Measurements from ENCODE around the gene TRABD2A.
"Not testable (repeated sequence)": the region's sequence is repeated elsewhere in the genome, so short reads cannot be mapped to it uniquely, and the experiment has no call there.

Gene TRABD2A

DNA sequence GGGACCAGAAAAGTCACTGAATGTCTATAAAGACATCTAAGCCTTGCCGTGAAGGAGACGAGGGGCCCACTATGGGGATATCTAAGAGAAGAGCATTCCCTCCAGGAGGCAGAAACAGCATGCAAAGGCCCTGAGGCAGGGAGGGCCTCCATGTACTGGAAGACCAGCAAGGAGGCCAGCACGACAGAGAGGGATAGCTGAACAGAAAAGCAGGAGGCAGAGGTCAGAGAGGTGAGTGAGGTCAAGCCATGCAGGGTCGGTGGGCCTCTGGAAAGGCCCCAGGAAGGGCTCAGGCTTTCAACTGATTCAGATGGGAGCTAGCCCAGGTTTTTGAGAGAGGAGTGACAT, 5.7 kb downstream of the TRABD2A start:
- Histone ChIP-seq H3K27ac (ENCODE audit: low read length) (no peak overlapping the region), H3K4me2 (ENCODE audit: insufficient read depth, low read length) (no peak overlapping the region), H3K9ac (ENCODE audit: low read depth, low read length) (no peak overlapping the region), H3K9me3 (ENCODE audit: insufficient read depth, low read length, severe bottlenecking) (no peaks in the 10 kb centered on the region), H4K20me1 (ENCODE audit: insufficient read depth, low read length) (no peaks in the 10 kb centered on the region), H2AFZ (ENCODE audit: low read depth, low read length) (no peak overlapping the region), H3K4me3 (ENCODE audit: low read depth in 1 of 2, low read length in 2 of 2) (no peak overlapping the region), H3K27me3 (ENCODE audit: insufficient read depth, low read length, poor library complexity) (peaks cover 25% of the 10 kb centered on the region), H3K79me2 (ENCODE audit: insufficient read depth, low read length) (no peaks in the 10 kb centered on the region), H3K4me1 (ENCODE audit: insufficient read depth, low read length) (no peaks in the 10 kb centered on the region), H3K36me3 (ENCODE audit: insufficient read depth, low read length) (no peaks in the 10 kb centered on the region)
- DNase-seq (no peak), ATAC-seq (ENCODE audit: insufficient read depth, low read depth) (no peak)
- TF ChIP-seq, protein P1, sequence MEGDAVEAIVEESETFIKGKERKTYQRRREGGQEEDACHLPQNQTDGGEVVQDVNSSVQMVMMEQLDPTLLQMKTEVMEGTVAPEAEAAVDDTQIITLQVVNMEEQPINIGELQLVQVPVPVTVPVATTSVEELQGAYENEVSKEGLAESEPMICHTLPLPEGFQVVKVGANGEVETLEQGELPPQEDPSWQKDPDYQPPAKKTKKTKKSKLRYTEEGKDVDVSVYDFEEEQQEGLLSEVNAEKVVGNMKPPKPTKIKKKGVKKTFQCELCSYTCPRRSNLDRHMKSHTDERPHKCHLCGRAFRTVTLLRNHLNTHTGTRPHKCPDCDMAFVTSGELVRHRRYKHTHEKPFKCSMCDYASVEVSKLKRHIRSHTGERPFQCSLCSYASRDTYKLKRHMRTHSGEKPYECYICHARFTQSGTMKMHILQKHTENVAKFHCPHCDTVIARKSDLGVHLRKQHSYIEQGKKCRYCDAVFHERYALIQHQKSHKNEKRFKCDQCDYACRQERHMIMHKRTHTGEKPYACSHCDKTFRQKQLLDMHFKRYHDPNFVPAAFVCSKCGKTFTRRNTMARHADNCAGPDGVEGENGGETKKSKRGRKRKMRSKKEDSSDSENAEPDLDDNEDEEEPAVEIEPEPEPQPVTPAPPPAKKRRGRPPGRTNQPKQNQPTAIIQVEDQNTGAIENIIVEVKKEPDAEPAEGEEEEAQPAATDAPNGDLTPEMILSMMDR (IDR thresholded peaks at IDR 0.05; ENCODE audit: borderline replicate concordance, extremely low read depth, low read length, poor library complexity, severe bottlenecking), result no peak
- TF ChIP-seq EZH2 (IDR thresholded peaks at IDR 0.05; ENCODE audit: borderline replicate concordance, low read depth, low read length, severe bottlenecking), result no peak

DNA sequence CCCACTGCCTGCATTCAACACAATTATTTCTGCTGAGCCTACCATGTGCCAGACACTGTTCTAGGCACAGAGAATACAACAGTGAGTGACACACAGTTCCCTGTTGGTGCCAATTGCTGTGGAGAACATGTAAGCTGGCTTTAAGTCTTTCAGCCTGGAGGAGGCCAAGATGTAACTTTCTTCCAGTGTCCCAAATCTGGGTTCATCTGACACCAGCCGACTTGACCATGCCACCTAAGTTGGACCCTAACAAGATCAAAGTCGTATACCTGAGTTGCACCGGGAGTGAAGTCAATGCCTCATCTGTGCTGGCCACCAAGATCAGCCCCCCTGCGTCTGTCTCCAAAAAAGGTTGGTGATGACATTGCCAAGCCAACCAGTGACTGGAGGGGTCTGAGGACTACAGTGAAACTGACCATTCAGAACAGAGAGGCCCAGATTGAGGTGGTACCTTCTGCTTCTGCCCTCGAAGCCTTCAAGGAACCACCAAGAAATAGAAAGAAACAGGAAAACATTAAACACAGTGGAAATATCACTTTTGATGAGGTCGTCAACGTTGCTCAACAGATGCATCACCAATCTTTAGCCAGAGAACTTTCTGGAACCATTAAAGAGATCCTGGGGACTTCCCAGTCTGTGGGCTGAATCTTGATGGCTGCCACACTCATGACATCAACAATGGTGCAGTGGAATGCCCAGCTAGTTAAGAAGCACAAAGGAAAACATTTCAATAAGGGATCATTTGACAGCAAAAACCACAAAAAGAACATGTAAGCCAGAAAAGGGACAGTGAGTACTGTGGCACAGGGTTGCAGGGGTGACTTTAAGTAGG, 6.3 kb downstream of the TRABD2A start:
- H2AFZ ChIP-seq (ENCODE audit: low read depth, low read length), result no peak overlapping the region
- ATAC-seq (ENCODE audit: insufficient read depth, low read depth) (no peak), DNase-seq (no peak)
- peaks cover 23% of the 10 kb centered on the region for H3K27me3 ChIP-seq (ENCODE audit: insufficient read depth, low read length, poor library complexity)
- H3K9ac ChIP-seq (ENCODE audit: low read depth, low read length), result no peak overlapping the region
- no peaks in the 10 kb centered on the region for H4K20me1 ChIP-seq (ENCODE audit: insufficient read depth, low read length)
- H3K4me3 ChIP-seq (ENCODE audit: low read depth in 1 of 2, low read length in 2 of 2), result no peak overlapping the region
- no peak overlapping the region for H3K27ac ChIP-seq (ENCODE audit: low read length)
- no peaks in the 10 kb centered on the region for H3K79me2 ChIP-seq (ENCODE audit: insufficient read depth, low read length)
- H3K4me1 ChIP-seq (ENCODE audit: insufficient read depth, low read length), result no peaks in the 10 kb centered on the region
- TF ChIP-seq EZH2 (IDR thresholded peaks at IDR 0.05; ENCODE audit: borderline replicate concordance, low read depth, low read length, severe bottlenecking), result no peak
- TF ChIP-seq, protein P1 (IDR thresholded peaks at IDR 0.05; ENCODE audit: borderline replicate concordance, extremely low read depth, low read length, poor library complexity, severe bottlenecking), result no peak
- H3K4me2 ChIP-seq (ENCODE audit: insufficient read depth, low read length), result no peak overlapping the region
- no peaks in the 10 kb centered on the region for H3K36me3 ChIP-seq (ENCODE audit: insufficient read depth, low read length)
- H3K9me3 ChIP-seq (ENCODE audit: insufficient read depth, low read length, severe bottlenecking), result no peaks in the 10 kb centered on the region

DNA sequence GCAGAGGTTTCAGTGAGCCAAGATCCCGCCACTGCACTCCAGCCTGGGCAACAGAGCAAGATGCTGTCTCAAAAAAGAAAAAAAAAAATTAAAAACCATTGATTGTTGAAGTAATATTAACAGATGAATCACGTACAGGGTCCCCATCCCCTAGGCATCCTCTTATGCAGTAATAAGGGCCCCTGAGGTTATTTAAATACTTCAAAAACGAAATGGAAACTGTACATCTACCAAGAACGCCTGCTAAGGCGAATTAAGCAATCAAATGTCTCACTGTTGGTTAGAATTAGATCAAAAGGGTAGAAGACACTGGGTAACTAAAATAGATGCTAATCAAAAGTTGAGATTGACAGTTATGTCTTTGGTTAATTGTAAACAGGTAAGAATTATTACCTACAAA, 7.5 kb downstream of the TRABD2A start:
- H3K4me2 ChIP-seq (ENCODE audit: insufficient read depth, low read length), result no peak overlapping the region
- H2AFZ ChIP-seq (ENCODE audit: low read depth, low read length), result no peak overlapping the region
- H3K27me3 ChIP-seq (ENCODE audit: insufficient read depth, low read length, poor library complexity), result peaks cover 20% of the 10 kb centered on the region
- H3K4me1 ChIP-seq (ENCODE audit: insufficient read depth, low read length), result no peaks in the 10 kb centered on the region
- no peaks in the 10 kb centered on the region for H4K20me1 ChIP-seq (ENCODE audit: insufficient read depth, low read length)
- no peak overlapping the region for H3K9ac ChIP-seq (ENCODE audit: low read depth, low read length)
- no peak overlapping the region for H3K4me3 ChIP-seq (ENCODE audit: low read depth in 1 of 2, low read length in 2 of 2)
- no peak for TF ChIP-seq EZH2 (IDR thresholded peaks at IDR 0.05; ENCODE audit: borderline replicate concordance, low read depth, low read length, severe bottlenecking)
- TF ChIP-seq, protein P1 (IDR thresholded peaks at IDR 0.05; ENCODE audit: borderline replicate concordance, extremely low read depth, low read length, poor library complexity, severe bottlenecking), result no peak
- H3K79me2 ChIP-seq (ENCODE audit: insufficient read depth, low read length), result no peaks in the 10 kb centered on the region
- no peaks in the 10 kb centered on the region for H3K9me3 ChIP-seq (ENCODE audit: insufficient read depth, low read length, severe bottlenecking)
- ATAC-seq (ENCODE audit: insufficient read depth, low read depth) (no peak), DNase-seq (no peak)
- H3K27ac ChIP-seq (ENCODE audit: low read length), result no peak overlapping the region
- H3K36me3 ChIP-seq (ENCODE audit: insufficient read depth, low read length), result no peaks in the 10 kb centered on the region

DNA sequence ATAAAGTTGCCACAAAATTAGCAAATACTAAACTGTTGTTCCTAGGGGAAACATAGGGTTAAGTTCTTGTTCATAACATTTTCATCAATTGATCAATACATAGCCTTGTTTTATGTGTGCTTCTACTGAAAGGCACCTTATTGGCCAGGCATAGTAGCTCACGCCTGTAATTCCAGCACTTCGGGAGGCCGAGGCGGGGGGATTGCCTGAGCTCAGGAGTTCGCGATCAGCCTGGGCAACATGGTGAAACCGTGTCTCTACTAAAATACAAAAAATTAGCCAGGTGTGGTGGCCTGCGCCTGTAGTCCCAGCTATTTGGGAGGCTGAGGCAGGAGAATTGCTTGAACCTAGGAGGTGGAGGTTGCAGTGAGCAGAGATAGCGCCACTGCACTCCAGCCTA, 8.2 kb downstream of the TRABD2A start:
- not testable (repeated sequence) for H3K4me3 ChIP-seq (ENCODE audit: low read depth in 1 of 2, low read length in 2 of 2); H3K4me2 ChIP-seq (ENCODE audit: insufficient read depth, low read length); H4K20me1 ChIP-seq (ENCODE audit: insufficient read depth, low read length); ATAC-seq (ENCODE audit: insufficient read depth, low read depth); H3K9ac ChIP-seq (ENCODE audit: low read depth, low read length); H2AFZ ChIP-seq (ENCODE audit: low read depth, low read length); DNase-seq; H3K4me1 ChIP-seq (ENCODE audit: insufficient read depth, low read length); H3K9me3 ChIP-seq (ENCODE audit: insufficient read depth, low read length, severe bottlenecking); H3K79me2 ChIP-seq (ENCODE audit: insufficient read depth, low read length); H3K27ac ChIP-seq (ENCODE audit: low read length); H3K36me3 ChIP-seq (ENCODE audit: insufficient read depth, low read length)
- H3K27me3 ChIP-seq (ENCODE audit: insufficient read depth, low read length, poor library complexity), result peaks cover 20% of the 10 kb centered on the region

Data from DND-41 (cell line).